Measurements from ENCODE around the gene PARD6G. TPM values are rescaled to one million over a fixed set of nuclear protein-coding genes. Genes with fewer than 3 reads are reported as not detected.

The PARD6G gene
- total and polyA plus RNA-seq, 7 donors = 1.2 to 13.0 (median 7.8) TPM; not detected in 1

GRCh38 chr18:80252136-80252535 lies 4.8 kb upstream of the PARD6G start:
- intact Hi-C loops (cut with DNase I) = no loop called here
- H3K4me3 ChIP-seq = no peak overlapping the region
- 90 to 91% methylated on average over 6 of the region's 6 CpGs for WGBS, 2 donors
- peaks cover 0 to 5% (median 0%) of the 10 kb centered on the region in 4 donors for H3K4me1 ChIP-seq
- no peaks in the 10 kb centered on the region for H3K27me3 ChIP-seq
- H3K9me3 ChIP-seq = no peaks in the 10 kb centered on the region
- TF ChIP-seq POLR2A (IDR thresholded peaks at IDR 0.05) (no peak), EP300 (IDR thresholded peaks at IDR 0.05) (no peak), CTCF (IDR thresholded peaks at IDR 0.05) (no peak), POLR2AphosphoS5 (IDR thresholded peaks at IDR 0.05) (no peak)
- no peak for DNase-seq
- no peaks in the 10 kb centered on the region for H3K36me3 ChIP-seq
- H3K27ac ChIP-seq = no peak overlapping the region

GRCh38 chr18:80251700-80252099 lies 4.4 kb upstream of the PARD6G start:
- intact Hi-C loops (cut with DNase I) = no loop called here
- Histone ChIP-seq H3K4me1 (peaks cover 0 to 5% (median 2%) of the 10 kb centered on the region in 4 donors), H3K27ac (no peak overlapping the region), H3K36me3 (no peaks in the 10 kb centered on the region), H3K9me3 (no peaks in the 10 kb centered on the region), H3K27me3 (no peaks in the 10 kb centered on the region), H3K4me3 (no peak overlapping the region)
- 84 to 90% methylated on average over 5 of the region's 5 CpGs for WGBS, 2 donors
- TF ChIP-seq POLR2AphosphoS5 (IDR thresholded peaks at IDR 0.05) = no peak
- no peak for TF ChIP-seq CTCF (IDR thresholded peaks at IDR 0.05)
- no peak for TF ChIP-seq POLR2A (IDR thresholded peaks at IDR 0.05)
- TF ChIP-seq EP300 (IDR thresholded peaks at IDR 0.05) = no peak
- DNase-seq = no peak

DNA sequence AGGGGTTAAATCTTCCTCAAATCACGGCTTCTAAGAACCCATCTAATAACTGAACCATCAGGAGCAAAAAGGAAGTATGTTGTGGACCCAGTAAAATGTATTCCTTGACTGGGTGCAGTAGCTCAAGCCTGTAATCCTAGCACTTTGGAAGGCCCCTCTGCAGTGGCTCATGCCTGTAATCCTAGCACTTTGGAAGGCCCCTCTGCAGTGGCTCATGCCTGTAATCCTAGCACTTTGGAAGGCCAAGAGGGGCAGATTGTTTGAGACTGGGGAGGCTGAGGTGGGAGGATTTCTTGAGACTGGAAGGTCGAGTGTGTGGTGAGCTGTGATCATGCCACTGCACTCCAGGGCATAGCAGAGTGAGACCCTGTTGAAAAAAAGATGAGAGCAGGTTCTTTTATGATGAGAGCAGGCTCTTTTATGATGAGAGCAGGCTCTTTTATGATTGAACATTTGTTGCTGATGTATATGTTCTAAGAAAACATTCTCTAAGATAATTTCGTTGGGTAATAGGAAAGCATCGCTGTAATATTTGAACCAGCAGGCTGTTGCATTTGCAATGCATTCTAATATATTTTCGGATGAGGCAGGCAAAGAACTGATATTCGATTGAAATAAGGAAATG lies 3.5 kb upstream of the PARD6G start:
- Histone ChIP-seq H3K9me3 (no peaks in the 10 kb centered on the region), H3K4me3 (no peak overlapping the region), H3K27ac (no peak overlapping the region), H3K4me1 (peaks cover 0 to 12% (median 6%) of the 10 kb centered on the region in 4 donors), H3K36me3 (no peaks in the 10 kb centered on the region), H3K27me3 (no peaks in the 10 kb centered on the region)
- no peak for DNase-seq
- no peak for TF ChIP-seq POLR2A (IDR thresholded peaks at IDR 0.05)
- no peak for TF ChIP-seq CTCF (IDR thresholded peaks at IDR 0.05)
- TF ChIP-seq POLR2AphosphoS5 (IDR thresholded peaks at IDR 0.05) = no peak
- no peak for TF ChIP-seq EP300 (IDR thresholded peaks at IDR 0.05)
- 62 to 63% methylated on average over 6 of the region's 6 CpGs for WGBS, 2 donors
- intact Hi-C loops (cut with DNase I) = no loop called here

DNA sequence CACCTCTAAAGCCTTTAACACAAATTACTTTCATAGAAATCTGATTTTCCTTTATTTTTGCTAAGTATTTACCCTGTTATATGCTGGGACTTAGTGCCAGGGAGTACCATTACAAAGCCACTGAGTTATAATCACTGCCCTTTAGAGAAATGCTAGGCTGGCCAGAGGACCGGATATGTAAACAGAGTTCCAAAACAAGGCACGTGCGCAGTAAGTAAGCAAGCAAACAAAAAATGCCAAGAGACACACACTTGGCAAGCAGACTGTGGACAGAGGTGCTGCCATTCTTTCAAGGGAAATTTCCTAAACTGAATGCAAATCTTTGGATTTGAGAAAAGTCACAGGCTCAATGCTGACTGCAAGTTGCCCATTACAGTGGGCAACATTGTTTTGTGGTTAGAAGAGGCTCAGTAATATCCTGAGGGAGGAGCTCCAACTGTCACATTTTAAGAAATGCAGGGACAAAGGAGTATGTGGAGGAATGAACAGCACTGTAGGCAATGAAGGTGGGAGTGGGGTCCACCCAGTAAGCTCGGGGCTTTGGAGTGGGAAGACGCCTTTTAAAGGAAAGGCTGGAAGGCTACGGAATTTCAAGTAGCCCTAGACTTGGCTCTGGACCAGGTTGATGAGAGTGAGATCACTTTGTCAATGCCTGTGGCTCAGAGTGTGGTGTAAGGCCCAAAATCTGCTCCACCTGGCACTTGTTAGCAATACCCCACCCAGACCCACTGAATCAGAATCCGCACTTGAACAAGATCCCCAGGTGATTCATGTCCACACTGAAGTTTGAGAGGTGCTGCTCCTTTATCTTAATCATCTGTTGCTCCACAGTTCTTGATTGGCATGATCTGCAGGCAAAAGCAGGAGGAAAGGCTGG lies 2.1 kb upstream of the PARD6G start:
- H3K4me1 ChIP-seq = peaks cover 0 to 17% (median 8%) of the 10 kb centered on the region in 4 donors
- DNase-seq = no peak
- WGBS, 2 donors = 75 to 77% methylated on average over 7 of the region's 7 CpGs
- H3K36me3 ChIP-seq = no peaks in the 10 kb centered on the region
- no peak overlapping the region for H3K4me3 ChIP-seq
- H3K27me3 ChIP-seq = no peaks in the 10 kb centered on the region
- intact Hi-C loops (cut with DNase I) = no loop called here
- no peak for TF ChIP-seq POLR2AphosphoS5 (IDR thresholded peaks at IDR 0.05)
- TF ChIP-seq POLR2A (IDR thresholded peaks at IDR 0.05) = no peak
- TF ChIP-seq EP300 (IDR thresholded peaks at IDR 0.05) = no peak
- TF ChIP-seq CTCF (IDR thresholded peaks at IDR 0.05) = no peak
- no peak overlapping the region for H3K27ac ChIP-seq
- no peaks in the 10 kb centered on the region for H3K9me3 ChIP-seq

Measured in sigmoid colon (tissue), 7 donors.